LNCaP clone FGC (cell line): ENCODE data around the gene DPYSL3.
"Not testable (repeated sequence)": the region's sequence is repeated elsewhere in the genome, so short reads cannot be mapped to it uniquely, and the experiment has no call there.

Source experiments
- DNase-seq: peaks from one replicate; pipeline ENCODE4 v3.0.0-alpha.2; 2011; ENCODE audit warnings: low read depth
- H3K4me3 ChIP-seq: 2 replicates; pipeline ENCODE4 v1.5.1; 2011; ENCODE audit warnings: mild to moderate bottlenecking, low read depth, low read length, control low read depth
- CTCF ChIP-seq: IDR thresholded peaks from 2 replicates; pipeline ENCODE4 v1.5.1; 2012; ENCODE audit warnings: mild to moderate bottlenecking; ENCODE audit not compliant: control insufficient read depth, insufficient read depth; ENCODE audit errors: extremely low read depth

DPYSL3 gene

GRCh38 chr5:147371290-147371689 lies 138.6 kb downstream of the DPYSL3 start:
- H3K4me3 ChIP-seq: no peak overlapping the region
- no peak for TF ChIP-seq CTCF
- no peak for DNase-seq

GRCh38 chr5:147369742-147370374 lies 140.0 kb downstream of the DPYSL3 start:
- peak; percentile 65 for TF ChIP-seq CTCF
- no peak for DNase-seq

GRCh38 chr5:147367381-147367780 lies 142.5 kb downstream of the DPYSL3 start:
- DNase-seq, H3K4me3 ChIP-seq: not testable (repeated sequence)

More at GRCh38 chr5:147369742-147370374, 140.0 kb downstream of the DPYSL3 start:
- H3K4me3 ChIP-seq: no peak overlapping the region

- DNase-seq: no peak
- no peak for TF ChIP-seq CTCF
- H3K4me3 ChIP-seq: no peak overlapping the region
Measured at GRCh38 chr5:147361441-147362175, 148.3 kb downstream of the DPYSL3 start.

- H3K4me3 ChIP-seq: no peak overlapping the region
- no peak for TF ChIP-seq CTCF
- no peak for DNase-seq
Measured at GRCh38 chr5:147360816-147361215, 149.1 kb downstream of the DPYSL3 start.

GRCh38 chr5:147359581-147359980 lies 150.3 kb downstream of the DPYSL3 start:
- no peak overlapping the region for H3K4me3 ChIP-seq
- TF ChIP-seq CTCF: no peak
- DNase-seq: no peak

GRCh38 chr5:147359101-147359500 lies 150.8 kb downstream of the DPYSL3 start:
- no peak overlapping the region for H3K4me3 ChIP-seq
- no peak for TF ChIP-seq CTCF
- no peak for DNase-seq
